ENCODE measurements around the gene RPL36A. TPM values are rescaled to one million over a fixed set of nuclear protein-coding genes. Genes with fewer than 3 reads are reported as not detected.

The RPL36A gene
- 146 and 577 TPM in 2 replicates for total RNA-seq

GRCh38 chrX:101390664-101391525 is at the start of gene RPL36A:
Gene RPL36A, plus strand, starts transcription at chrX:101391011. Its CDS starts 33 bp downstream, at chrX:101391044.

DNA sequence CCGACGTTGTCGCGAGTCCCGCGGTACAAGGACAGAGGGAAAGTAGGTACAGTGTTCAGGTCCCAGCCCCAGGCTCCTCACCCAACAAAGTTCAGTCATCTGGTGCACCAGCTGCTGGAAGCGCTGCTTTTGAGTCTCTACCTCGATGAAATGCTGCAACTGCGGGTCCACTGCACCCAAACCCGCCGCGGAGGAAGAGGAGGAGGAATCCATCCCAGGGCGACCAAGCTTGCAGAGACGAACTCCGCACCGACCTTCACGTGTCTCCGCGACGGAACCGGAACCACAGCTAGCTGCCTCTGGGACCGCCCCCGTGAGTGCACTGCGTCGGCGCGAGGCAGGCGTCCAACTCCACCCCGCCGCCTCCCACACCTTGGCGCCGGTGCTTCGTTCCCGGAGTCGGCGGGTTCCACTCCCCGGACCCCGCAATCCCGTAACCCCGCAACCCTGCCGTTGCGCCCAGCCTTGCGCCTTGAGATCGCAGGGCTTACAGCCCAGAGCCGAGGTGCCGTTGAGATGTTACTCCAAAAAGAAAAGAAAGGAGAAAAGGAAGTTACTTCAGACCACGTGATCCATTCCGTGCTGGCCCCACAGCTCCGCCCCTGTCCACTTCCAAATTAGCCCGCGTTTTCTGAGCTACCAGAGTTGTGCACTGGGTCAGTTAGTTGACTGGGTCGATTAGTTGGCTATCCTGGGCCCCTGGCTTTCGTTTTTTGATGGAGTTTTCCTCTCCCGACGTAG is 42.2 kb upstream of the RPL36A start, which contains the start of gene TIMM8A:
Gene TIMM8A (minus strand): TSS at position 291 of the 741 bp plus-strand sequence. CDS start 78 bp downstream, at position 213.

GRCh38 chrX:101385795-101386541 is 4.8 kb upstream of the RPL36A start, which contains the start of gene BTK:
Gene BTK, minus strand, starts transcription at chrX:101386191. Its CDS starts 10,907 bp downstream, at chrX:101375284.

DNA sequence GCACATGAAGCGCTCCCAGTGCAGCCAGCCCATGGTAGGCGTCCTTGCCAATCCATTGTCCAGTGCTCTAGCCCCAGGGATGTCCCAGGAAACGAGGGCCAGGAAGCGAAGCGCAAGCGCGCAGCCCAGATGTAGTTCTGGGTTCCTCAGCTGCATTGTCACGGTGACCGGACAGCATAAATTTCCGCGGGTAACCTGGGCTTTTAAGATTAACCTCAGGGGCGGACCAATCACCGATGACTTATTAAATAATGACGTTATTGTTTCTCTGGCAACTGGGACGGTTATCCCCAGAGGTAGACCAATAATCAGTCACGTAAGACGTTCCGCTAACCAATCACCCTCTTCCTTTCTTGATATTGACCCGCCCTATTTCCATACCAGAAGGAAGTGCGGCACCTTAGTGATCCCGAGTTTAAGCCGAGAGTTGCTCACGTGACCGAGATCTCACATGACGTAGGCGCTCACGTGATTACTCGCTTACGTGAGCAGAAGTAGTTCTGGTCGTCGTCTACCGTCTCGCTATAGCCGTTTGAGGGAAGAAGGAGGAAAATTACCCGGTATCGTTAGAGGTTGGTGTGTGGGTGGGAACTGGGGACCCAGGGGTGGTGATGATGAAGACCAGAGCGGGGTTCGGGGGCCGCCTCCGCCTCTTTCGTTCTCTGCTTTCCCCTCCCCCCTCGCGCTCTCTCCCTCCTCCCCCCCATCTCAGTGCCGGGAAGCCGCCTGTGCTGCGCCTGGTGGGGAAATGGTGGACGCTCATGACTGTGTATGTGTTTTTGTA is 17.1 kb downstream of the RPL36A start, which contains the start of the genes GLA and HNRNPH2:
Gene GLA (minus strand): TSS at position 178 of the 784 bp plus-strand sequence. CDS start 22 bp downstream, at position 156.
Gene HNRNPH2 (plus strand): TSS at position 475 of the 784 bp plus-strand sequence. CDS start 3,767 bp downstream, outside the sequence.

Other genes with a start within 250 kb of the RPL36A start
- 2.0 and 2.3 TPM in 2 replicates for gene DRP2, start 171.2 kb upstream of the RPL36A start, total RNA-seq
- gene TAF7L, start 99.7 kb upstream of the RPL36A start, total RNA-seq: 0.50 and 0.58 TPM in 2 replicates
- gene TIMM8A, start 42.3 kb upstream of the RPL36A start, total RNA-seq: 3.5 and 3.9 TPM in 2 replicates
- gene BTK, start 4.8 kb upstream of the RPL36A start, total RNA-seq: 0.15 TPM in 1 of 2 replicates, not detected in the other
- 23.5 and 49.3 TPM in 2 replicates for gene GLA, start 16.9 kb downstream of the RPL36A start, total RNA-seq
- gene HNRNPH2, start 17.2 kb downstream of the RPL36A start, total RNA-seq: 77.6 and 111 TPM in 2 replicates
- 5.1 and 6.5 TPM in 2 replicates for gene ARMCX4, start 94.4 kb downstream of the RPL36A start, total RNA-seq
- 82.7 and 111 TPM in 2 replicates for gene ARMCX1, start 159.5 kb downstream of the RPL36A start, total RNA-seq
- 34.6 and 43.6 TPM in 2 replicates for gene ARMCX6, start 227.0 kb downstream of the RPL36A start, total RNA-seq
- gene ARMCX3, start 232.1 kb downstream of the RPL36A start, total RNA-seq: 91.9 and 107 TPM in 2 replicates

All from smooth muscle cell of trachea (primary cell).